Cardiac fibroblast (primary cell): ENCODE data around the gene MNAT1.
A peak's percentile ranks its signal among the peaks of the same experiment; 100 is the strongest.

Experiments
- DNase-seq, 2 donors: peaks; one replicate each; pipeline versions ENCODE4 v3.0.0 to v3.0.0-alpha.2; 2010; ENCODE audit warnings: low read depth in 2 of 2
- H3K4me3 ChIP-seq, 2 donors: replicated peaks in 1 of 2; 1 replicate in 1 of 2; 2 replicates in 1 of 2; pipeline ENCODE4 v1.5.1; 2011; ENCODE audit warnings: low read depth in 2 of 2, low read length in 2 of 2, mild to moderate bottlenecking in 2 of 2, moderate library complexity in 1 of 2
- TF ChIP-seq, protein P1 (sequence below): IDR thresholded peaks from one replicate; pipeline ENCODE4 v1.5.1; 2011; ENCODE audit warnings: low read depth, mild to moderate bottlenecking, low read length, inconsistent platforms

MNAT1 gene

DNA sequence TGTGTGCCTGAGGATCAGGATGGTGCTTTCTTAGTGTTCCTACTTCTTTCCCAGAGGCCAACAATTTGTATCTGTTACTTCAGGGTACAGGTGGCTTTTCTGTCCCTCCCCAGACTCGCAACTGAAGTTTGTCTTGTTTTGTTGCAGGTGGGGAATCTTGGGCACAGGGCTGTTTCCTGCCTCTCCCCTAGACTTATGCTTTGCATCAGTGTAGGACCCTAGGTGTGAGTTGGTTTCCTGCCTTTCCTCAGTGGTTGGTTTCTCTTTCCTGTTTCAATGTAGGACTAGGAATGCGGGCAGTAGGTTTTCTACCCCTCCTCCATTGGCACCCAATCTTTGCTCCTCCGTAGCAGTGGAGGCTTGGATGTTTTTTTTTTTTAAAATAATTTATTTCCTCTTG lies 159.3 kb downstream of the MNAT1 start:
- no peak overlapping the region for H3K4me3 ChIP-seq
- DNase-seq = no peak
- TF ChIP-seq, protein P1, sequence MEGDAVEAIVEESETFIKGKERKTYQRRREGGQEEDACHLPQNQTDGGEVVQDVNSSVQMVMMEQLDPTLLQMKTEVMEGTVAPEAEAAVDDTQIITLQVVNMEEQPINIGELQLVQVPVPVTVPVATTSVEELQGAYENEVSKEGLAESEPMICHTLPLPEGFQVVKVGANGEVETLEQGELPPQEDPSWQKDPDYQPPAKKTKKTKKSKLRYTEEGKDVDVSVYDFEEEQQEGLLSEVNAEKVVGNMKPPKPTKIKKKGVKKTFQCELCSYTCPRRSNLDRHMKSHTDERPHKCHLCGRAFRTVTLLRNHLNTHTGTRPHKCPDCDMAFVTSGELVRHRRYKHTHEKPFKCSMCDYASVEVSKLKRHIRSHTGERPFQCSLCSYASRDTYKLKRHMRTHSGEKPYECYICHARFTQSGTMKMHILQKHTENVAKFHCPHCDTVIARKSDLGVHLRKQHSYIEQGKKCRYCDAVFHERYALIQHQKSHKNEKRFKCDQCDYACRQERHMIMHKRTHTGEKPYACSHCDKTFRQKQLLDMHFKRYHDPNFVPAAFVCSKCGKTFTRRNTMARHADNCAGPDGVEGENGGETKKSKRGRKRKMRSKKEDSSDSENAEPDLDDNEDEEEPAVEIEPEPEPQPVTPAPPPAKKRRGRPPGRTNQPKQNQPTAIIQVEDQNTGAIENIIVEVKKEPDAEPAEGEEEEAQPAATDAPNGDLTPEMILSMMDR = no peak

DNA sequence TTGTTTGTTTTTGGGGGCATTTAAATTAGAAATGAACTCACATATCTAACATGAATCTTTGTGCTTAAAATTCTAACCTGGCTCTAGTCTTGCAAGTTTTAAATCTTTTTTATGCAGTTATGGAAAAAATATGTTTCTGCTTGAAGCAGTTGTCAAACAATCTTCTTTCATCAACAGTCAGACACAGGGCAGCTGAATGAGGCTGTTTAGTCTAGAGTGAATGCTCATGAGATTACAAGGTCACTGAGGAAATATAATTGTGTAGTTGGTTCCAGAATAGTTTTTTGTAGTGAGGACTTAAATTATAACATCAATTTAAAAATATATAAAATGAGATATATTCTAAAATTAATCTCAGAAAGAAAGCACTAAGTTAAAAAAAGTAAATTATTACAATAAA lies 169.8 kb downstream of the MNAT1 start:
- TF ChIP-seq, protein P1 = no peak
- H3K4me3 ChIP-seq = no peak overlapping the region
- DNase-seq = no peak

DNA sequence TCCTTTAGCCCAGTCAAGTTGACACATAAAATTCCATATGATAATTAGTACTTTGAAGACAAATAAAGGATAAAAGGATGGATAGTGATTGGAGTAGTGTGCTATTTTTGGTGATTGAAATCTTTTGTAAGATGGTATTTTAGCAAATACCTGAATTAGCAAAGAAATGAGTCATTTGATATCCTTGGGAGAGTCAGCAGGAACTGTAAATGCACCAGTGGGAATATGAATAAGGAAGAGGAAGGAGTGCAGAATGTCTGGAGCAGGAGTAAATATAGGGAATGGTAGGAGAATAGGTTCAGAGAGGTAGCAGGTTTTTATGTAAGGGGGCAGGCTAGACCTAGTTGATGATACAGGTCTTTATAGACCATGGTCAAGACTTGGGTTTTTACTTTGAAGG lies 171.4 kb downstream of the MNAT1 start:
- H3K4me3 ChIP-seq = no peak overlapping the region
- TF ChIP-seq, protein P1 = no peak
- no peak for DNase-seq

DNA sequence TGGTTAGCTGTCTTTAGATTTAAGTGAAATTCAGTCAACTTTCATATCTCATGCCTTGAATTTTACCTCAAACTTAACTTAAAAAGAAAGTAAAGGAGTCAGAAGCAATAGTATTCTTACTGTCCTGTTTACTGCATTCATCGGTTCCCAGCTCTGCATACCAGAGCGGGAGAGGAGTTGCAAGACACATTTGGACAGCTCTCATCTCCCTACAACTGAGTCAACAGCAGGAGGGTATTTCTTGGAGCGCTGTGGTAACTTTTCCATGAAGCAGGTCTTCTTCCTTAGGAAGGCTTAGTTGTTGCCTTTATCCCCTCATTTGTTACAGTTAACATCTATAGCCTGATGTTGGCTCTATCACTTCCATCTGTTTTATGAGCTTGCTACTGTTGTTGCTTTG lies 181.2 kb downstream of the MNAT1 start:
- H3K4me3 ChIP-seq = no peak overlapping the region
- DNase-seq = no peak
- TF ChIP-seq, protein P1 = no peak

DNA sequence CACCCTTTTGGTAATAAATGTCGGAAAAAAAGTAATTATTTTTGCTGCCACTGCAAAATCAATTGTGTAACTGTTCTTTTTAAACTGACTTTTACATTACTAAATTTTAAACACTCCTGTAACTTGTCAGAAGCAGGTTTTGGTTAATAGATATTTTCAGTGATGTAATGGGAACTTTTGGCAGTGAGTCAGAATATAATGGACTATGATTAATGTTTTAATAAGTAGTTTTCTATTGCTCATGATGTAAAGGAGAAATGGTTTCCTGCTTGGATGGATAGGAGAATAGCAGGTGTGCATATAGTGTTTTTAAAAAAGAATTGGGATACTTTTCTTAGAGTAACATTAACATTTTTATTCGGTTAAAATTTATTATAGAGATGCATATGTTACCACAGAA lies 187.5 kb downstream of the MNAT1 start:
- TF ChIP-seq, protein P1 = no peak
- H3K4me3 ChIP-seq = no peak overlapping the region
- peak in 1 of 2 donors; percentile 60 for DNase-seq

DNA sequence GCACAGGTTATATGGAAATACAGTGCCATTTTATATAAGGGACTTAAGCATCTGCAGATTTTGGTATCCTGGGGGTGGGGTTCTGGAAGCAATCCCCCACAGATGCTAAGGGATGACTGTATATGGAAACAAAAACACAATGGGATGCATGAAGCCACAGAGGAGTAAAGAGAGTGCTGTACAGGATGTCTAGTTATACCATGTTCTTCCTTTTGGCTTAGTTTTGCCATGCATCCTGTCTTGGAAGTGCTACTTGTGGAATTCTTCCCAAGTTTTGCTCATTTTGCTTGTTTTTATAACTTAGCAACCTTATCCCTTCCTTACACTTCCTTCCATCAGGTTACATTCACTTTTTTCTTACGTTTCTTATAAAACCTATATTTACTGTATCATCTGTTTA lies 190.7 kb downstream of the MNAT1 start:
- DNase-seq = peak; percentile 26 to 33

DNA sequence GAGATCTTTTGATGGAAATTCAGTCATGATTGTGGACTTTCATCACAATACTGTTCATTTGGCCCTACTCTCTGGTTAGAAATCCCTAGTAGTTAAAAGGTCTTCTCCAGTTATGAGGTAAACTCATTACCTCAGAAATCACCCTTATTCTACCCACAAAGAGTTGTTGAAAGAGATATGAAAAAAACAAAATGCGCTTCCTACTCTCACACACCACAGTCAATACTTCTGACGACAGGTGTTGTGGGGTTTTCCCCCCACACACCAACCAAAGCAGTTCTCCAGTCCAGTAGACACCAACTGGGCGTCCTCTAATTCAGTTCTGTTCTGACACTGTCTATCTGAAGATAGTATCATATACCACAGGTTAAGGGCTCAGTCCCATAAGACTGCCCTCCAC lies 191.4 kb downstream of the MNAT1 start:
- no peak overlapping the region for H3K4me3 ChIP-seq
- TF ChIP-seq, protein P1 = no peak
- DNase-seq = no peak

More for the DNA sequence above, 190.7 kb downstream of the MNAT1 start:
- H3K4me3 ChIP-seq = no peak overlapping the region
- TF ChIP-seq, protein P1 = no peak
